ENCODE measurements around the gene ETV5. TPM values are rescaled to one million over a fixed set of nuclear protein-coding genes. Genes with fewer than 3 reads are reported as not detected.

ETV5 gene
- total RNA-seq, 4 donors from 2014 or later: 5.9 to 15.5 (median 9.7) TPM

- no peak for TF ChIP-seq POLR2AphosphoS5 (IDR thresholded peaks at IDR 0.05)
- TF ChIP-seq, protein P1, sequence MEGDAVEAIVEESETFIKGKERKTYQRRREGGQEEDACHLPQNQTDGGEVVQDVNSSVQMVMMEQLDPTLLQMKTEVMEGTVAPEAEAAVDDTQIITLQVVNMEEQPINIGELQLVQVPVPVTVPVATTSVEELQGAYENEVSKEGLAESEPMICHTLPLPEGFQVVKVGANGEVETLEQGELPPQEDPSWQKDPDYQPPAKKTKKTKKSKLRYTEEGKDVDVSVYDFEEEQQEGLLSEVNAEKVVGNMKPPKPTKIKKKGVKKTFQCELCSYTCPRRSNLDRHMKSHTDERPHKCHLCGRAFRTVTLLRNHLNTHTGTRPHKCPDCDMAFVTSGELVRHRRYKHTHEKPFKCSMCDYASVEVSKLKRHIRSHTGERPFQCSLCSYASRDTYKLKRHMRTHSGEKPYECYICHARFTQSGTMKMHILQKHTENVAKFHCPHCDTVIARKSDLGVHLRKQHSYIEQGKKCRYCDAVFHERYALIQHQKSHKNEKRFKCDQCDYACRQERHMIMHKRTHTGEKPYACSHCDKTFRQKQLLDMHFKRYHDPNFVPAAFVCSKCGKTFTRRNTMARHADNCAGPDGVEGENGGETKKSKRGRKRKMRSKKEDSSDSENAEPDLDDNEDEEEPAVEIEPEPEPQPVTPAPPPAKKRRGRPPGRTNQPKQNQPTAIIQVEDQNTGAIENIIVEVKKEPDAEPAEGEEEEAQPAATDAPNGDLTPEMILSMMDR (IDR thresholded peaks at IDR 0.05): no peak
- Histone ChIP-seq H3K4me1 (peaks cover 4 to 28% (median 16%) of the 10 kb centered on the region in 3 donors), H3K4me3 (no peak overlapping the region), H3K27me3 (no peaks in the 10 kb centered on the region), H3K9me3 (no peaks in the 10 kb centered on the region), H3K36me3 (no peaks in the 10 kb centered on the region), H3K27ac (no peak overlapping the region)
- 55 to 84% methylated on average over 5 of the region's 5 CpGs for WGBS, 2 donors (ENCODE audit: low coverage in 1 of 2)
- ATAC-seq: no peak
Observed at GRCh38 chr3:186094271-186094670, 14.6 kb downstream of the ETV5 start.

DNA sequence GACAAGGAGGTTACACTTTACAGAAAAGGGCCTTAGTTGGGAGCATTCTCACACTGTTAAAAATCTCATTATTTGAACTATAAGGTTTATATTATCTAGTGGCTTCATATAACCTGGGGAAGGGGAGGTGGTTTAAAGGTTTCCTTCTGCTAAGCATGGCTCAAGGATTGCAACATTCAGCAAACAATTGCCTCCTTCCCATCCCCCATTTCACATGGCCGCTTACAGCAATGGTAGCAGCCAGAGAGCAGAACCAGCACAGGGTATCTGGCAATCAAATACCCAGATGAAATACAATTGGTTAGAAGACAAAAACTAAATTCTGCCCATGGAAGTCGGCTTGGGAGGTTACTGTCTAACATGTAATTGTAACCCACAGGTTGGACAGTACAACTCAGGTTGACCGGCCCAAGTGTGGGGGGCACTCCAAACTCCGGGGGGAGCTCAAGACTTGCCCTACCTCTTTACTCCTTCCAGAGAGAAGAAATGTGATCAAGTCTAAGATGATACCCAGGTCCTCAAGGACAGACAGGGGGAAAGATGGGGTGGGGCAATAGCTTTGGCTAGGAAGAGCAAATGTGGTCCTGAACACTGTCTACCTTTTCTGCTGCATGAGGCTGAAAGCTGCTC lies 15.5 kb downstream of the ETV5 start:
- no peaks in the 10 kb centered on the region for H3K27me3 ChIP-seq
- no peak overlapping the region for H3K27ac ChIP-seq
- no peak for ATAC-seq
- peaks cover 4 to 21% (median 13%) of the 10 kb centered on the region in 3 donors for H3K4me1 ChIP-seq
- H3K36me3 ChIP-seq: no peaks in the 10 kb centered on the region
- no peaks in the 10 kb centered on the region for H3K9me3 ChIP-seq
- no peak overlapping the region for H3K4me3 ChIP-seq
- 92 to 100% methylated on average over 1 to 3 of the region's 4 CpGs for WGBS, 2 donors (ENCODE audit: low coverage in 1 of 2)
- TF ChIP-seq POLR2A (IDR thresholded peaks at IDR 0.05) (no peak), EP300 (IDR thresholded peaks at IDR 0.05) (no peak), POLR2AphosphoS5 (IDR thresholded peaks at IDR 0.05) (no peak)
- TF ChIP-seq, protein P1 (IDR thresholded peaks at IDR 0.05): no peak

DNA sequence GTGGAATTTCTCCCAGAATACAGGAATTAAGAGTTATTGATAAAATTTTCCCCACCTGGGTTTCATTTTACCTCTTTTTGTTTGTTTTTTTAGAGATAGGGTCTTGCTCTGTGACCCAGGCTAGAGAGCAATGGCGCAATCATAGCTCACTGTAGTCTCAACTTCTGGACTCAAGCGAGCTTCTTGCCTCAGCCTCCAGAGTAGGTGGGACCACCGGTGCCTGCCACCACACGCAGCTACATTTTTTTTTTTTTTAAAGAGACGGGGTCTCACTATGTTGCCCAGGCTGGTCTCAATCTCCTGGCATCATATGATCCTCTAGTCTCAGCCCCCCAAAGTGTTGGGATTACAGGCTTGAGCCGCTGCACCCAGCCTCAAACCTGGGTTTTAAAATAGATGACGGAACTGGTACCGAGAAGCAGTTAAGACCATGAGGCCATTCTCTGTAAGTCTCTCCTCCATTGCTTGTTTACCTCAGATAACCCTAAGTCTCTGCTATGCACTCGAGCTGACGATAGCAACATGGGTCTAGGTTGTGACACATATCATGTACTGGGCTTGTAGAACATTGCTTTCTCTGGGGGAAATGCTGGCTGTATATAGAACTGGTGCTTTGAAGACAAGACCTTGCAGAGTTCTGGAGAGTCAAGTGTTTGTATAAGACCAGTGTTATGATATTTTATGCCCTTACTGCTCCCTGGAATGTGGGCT lies 16.4 kb downstream of the ETV5 start:
- Histone ChIP-seq H3K27ac (no peak overlapping the region), H3K4me3 (no peak overlapping the region), H3K9me3 (no peaks in the 10 kb centered on the region), H3K27me3 (no peaks in the 10 kb centered on the region), H3K36me3 (no peaks in the 10 kb centered on the region), H3K4me1 (peaks cover 4 to 12% (median 5%) of the 10 kb centered on the region in 3 donors)
- no peak for ATAC-seq
- TF ChIP-seq EP300 (IDR thresholded peaks at IDR 0.05): no peak
- TF ChIP-seq, protein P1 (IDR thresholded peaks at IDR 0.05): no peak
- TF ChIP-seq POLR2AphosphoS5 (IDR thresholded peaks at IDR 0.05): no peak
- TF ChIP-seq POLR2A (IDR thresholded peaks at IDR 0.05): no peak
- WGBS, 2 donors (ENCODE audit: low coverage in 1 of 2): 75 to 84% methylated on average over 7 of the region's 10 CpGs

DNA sequence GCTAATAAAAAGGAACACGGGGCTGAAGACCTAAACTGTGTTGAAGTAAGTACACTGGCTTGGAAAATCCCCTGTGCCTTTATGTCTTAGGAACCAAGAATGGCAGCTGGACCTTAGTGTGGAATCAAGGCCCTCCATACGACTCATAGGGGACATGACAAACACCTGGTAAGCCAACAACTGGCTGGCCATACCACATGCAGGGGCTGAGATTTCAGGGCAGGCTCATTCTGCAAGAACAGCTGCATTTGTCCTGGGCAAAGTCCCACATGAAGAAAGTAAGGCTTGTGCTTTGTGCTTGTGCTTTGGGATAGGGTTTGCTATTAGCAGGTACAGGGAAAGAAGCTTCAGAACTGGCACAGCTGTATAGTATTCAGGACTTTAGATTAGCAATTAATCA lies 18.0 kb downstream of the ETV5 start:
- no peaks in the 10 kb centered on the region for H3K4me1 ChIP-seq
- no peak overlapping the region for H3K4me3 ChIP-seq

More for the DNA sequence above, 18.0 kb downstream of the ETV5 start:
- ATAC-seq: no peak
- H3K36me3 ChIP-seq: no peaks in the 10 kb centered on the region
- no peaks in the 10 kb centered on the region for H3K27me3 ChIP-seq
- no peak overlapping the region for H3K27ac ChIP-seq
- TF ChIP-seq EP300 (IDR thresholded peaks at IDR 0.05) (no peak), POLR2AphosphoS5 (IDR thresholded peaks at IDR 0.05) (no peak), POLR2A (IDR thresholded peaks at IDR 0.05) (no peak)
- TF ChIP-seq, protein P1 (IDR thresholded peaks at IDR 0.05): no peak
- H3K9me3 ChIP-seq: no peaks in the 10 kb centered on the region
- 93 to 100% methylated on average over 2 of the region's 2 CpGs for WGBS, 2 donors (ENCODE audit: low coverage in 1 of 2)
